Measurements from ENCODE around the gene CDH1.

- TF ChIP-seq TAF1 (IDR thresholded peaks at IDR 0.05; ENCODE audit: low read depth) (no peak), EP300 (IDR thresholded peaks at IDR 0.05; ENCODE audit: borderline replicate concordance) (no peak), CREB1 (IDR thresholded peaks at IDR 0.05; ENCODE audit: low read depth) (no peak), USF1 (IDR thresholded peaks at IDR 0.05) (no peak), ZBTB7A (IDR thresholded peaks at IDR 0.05; ENCODE audit: low read depth) (no peak), NFIC (IDR thresholded peaks at IDR 0.05) (no peak), RAD21 (IDR thresholded peaks at IDR 0.05; ENCODE audit: low read depth) (no peak), REST (IDR thresholded peaks at IDR 0.05; ENCODE audit: low read depth) (no peak), MAX (IDR thresholded peaks at IDR 0.05) (no peak), TCF12 (IDR thresholded peaks at IDR 0.05; ENCODE audit: low read depth) (no peak), EGR1 (IDR thresholded peaks at IDR 0.05) (no peak), CEBPB (IDR thresholded peaks at IDR 0.05) (no peak)
These were observed 35.1 kb downstream of the CDH1 start for GRCh38 chr16:68772030-68772681.

All from Ishikawa (cell line).